ENCODE measurements around the gene AGBL5.
A peak's percentile ranks its signal among the peaks of the same experiment; 100 is the strongest.

Gene AGBL5

DNA sequence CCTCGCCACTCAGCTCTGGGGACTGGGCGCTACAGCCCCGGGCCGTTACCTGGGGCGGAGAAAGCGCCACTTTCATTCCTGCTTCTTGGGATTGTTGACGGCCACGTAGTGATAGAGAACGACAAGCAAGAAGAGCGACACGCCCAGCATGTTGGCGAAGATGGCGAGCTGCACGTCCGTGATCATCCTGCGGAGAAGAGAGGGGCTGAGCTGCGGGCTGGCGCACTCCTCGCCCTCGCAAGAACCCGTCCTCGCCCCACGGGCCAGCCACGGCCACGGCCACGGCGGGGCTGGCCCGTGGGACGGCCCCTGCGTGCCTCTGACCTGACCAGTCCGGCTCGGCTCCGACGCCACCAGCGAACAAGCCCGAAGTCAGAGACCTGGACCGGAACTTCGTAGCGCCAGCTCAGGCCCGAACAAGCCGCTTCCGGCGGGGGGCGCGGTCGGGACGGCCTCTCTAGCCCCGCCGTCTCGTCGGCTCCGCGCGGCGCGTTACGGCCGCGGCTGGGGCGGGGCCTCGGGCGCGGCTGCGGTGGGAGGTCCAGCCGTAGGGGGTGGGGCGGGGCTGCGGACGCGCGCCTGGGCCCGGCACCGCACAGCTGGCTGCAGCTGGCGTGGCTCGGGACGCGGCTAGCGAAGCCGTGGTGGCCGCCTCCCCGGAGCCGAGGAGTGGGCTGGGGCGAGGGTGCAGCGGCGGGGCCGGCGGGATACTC, 20.0 kb downstream of the AGBL5 start, which contains the start of gene OST4 (continued):
- TF ChIP-seq, protein P1, sequence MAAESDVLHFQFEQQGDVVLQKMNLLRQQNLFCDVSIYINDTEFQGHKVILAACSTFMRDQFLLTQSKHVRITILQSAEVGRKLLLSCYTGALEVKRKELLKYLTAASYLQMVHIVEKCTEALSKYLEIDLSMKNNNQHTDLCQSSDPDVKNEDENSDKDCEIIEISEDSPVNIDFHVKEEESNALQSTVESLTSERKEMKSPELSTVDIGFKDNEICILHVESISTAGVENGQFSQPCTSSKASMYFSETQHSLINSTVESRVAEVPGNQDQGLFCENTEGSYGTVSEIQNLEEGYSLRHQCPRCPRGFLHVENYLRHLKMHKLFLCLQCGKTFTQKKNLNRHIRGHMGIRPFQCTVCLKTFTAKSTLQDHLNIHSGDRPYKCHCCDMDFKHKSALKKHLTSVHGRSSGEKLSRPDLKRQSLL (tag by site-specific recombination; IDR thresholded peaks at IDR 0.05) = no peak
- TF ChIP-seq, protein P2, sequence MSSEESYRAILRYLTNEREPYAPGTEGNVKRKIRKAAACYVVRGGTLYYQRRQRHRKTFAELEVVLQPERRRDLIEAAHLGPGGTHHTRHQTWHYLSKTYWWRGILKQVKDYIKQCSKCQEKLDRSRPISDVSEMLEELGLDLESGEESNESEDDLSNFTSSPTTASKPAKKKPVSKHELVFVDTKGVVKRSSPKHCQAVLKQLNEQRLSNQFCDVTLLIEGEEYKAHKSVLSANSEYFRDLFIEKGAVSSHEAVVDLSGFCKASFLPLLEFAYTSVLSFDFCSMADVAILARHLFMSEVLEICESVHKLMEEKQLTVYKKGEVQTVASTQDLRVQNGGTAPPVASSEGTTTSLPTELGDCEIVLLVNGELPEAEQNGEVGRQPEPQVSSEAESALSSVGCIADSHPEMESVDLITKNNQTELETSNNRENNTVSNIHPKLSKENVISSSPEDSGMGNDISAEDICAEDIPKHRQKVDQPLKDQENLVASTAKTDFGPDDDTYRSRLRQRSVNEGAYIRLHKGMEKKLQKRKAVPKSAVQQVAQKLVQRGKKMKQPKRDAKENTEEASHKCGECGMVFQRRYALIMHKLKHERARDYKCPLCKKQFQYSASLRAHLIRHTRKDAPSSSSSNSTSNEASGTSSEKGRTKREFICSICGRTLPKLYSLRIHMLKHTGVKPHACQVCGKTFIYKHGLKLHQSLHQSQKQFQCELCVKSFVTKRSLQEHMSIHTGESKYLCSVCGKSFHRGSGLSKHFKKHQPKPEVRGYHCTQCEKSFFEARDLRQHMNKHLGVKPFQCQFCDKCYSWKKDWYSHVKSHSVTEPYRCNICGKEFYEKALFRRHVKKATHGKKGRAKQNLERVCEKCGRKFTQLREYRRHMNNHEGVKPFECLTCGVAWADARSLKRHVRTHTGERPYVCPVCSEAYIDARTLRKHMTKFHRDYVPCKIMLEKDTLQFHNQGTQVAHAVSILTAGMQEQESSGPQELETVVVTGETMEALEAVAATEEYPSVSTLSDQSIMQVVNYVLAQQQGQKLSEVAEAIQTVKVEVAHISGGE (tag by site-specific recombination; conservative IDR thresholded peaks at IDR 0.05; ENCODE audit: low read depth) = peak; percentile 82
- no peak for TF ChIP-seq KLF1 (tag by site-specific recombination; IDR thresholded peaks at IDR 0.05)
- TF ChIP-seq, protein P3, sequence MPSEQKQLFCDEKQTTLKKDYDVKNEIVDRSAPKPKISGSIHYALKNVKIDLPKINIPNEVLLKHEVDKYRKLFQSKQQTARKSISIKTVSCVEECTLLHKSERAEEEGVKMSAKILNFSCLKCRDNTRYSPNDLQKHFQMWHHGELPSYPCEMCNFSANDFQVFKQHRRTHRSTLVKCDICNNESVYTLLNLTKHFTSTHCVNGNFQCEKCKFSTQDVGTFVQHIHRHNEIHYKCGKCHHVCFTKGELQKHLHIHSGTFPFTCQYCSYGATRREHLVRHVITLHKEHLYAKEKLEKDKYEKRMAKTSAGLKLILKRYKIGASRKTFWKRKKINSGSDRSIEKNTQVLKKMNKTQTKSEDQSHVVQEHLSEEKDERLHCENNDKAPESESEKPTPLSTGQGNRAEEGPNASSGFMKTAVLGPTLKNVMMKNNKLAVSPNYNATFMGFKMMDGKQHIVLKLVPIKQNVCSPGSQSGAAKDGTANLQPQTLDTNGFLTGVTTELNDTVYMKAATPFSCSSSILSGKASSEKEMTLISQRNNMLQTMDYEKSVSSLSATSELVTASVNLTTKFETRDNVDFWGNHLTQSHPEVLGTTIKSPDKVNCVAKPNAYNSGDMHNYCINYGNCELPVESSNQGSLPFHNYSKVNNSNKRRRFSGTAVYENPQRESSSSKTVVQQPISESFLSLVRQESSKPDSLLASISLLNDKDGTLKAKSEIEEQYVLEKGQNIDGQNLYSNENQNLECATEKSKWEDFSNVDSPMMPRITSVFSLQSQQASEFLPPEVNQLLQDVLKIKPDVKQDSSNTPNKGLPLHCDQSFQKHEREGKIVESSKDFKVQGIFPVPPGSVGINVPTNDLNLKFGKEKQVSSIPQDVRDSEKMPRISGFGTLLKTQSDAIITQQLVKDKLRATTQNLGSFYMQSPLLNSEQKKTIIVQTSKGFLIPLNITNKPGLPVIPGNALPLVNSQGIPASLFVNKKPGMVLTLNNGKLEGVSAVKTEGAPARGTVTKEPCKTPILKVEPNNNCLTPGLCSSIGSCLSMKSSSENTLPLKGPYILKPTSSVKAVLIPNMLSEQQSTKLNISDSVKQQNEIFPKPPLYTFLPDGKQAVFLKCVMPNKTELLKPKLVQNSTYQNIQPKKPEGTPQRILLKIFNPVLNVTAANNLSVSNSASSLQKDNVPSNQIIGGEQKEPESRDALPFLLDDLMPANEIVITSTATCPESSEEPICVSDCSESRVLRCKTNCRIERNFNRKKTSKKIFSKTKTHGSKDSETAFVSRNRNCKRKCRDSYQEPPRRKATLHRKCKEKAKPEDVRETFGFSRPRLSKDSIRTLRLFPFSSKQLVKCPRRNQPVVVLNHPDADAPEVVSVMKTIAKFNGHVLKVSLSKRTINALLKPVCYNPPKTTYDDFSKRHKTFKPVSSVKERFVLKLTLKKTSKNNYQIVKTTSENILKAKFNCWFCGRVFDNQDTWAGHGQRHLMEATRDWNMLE (tag by site-specific recombination; conservative IDR thresholded peaks at IDR 0.05; ENCODE audit: low read depth) = 0 out of 2 replicates have a peak, but pooled peaks have one; percentile 30
- TF ChIP-seq ZXDB (tag by site-specific recombination; IDR thresholded peaks at IDR 0.05) = 0 out of 2 replicates have a peak, but pooled peaks have one; percentile 28
- no peak; the same call in 1 of the 2 replicates for TF ChIP-seq ZBTB20 (tag by site-specific recombination; IDR thresholded peaks at IDR 0.05)
- TF ChIP-seq, protein P4, sequence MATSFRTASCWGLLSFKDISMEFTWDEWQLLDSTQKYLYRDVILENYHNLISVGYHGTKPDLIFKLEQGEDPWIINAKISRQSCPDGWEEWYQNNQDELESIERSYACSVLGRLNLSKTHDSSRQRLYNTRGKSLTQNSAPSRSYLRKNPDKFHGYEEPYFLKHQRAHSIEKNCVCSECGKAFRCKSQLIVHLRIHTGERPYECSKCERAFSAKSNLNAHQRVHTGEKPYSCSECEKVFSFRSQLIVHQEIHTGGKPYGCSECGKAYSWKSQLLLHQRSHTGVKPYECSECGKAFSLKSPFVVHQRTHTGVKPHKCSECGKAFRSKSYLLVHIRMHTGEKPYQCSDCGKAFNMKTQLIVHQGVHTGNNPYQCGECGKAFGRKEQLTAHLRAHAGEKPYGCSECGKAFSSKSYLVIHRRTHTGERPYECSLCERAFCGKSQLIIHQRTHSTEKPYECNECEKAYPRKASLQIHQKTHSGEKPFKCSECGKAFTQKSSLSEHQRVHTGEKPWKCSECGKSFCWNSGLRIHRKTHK (tag by site-specific recombination; IDR thresholded peaks at IDR 0.05) = no peak
- TF ChIP-seq KLF10 (tag by site-specific recombination; IDR thresholded peaks at IDR 0.05) = peak; percentile 90
- TF ChIP-seq, protein P5, sequence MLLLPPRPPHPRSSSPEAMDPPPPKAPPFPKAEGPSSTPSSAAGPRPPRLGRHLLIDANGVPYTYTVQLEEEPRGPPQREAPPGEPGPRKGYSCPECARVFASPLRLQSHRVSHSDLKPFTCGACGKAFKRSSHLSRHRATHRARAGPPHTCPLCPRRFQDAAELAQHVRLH (tag by site-specific recombination; IDR thresholded peaks at IDR 0.05) = no peak
- no peak for TF ChIP-seq ZNF677 (tag by site-specific recombination; IDR thresholded peaks at IDR 0.05)
- TF ChIP-seq YY1 (tag by site-specific recombination; IDR thresholded peaks at IDR 0.05) = no peak
- TF ChIP-seq ZNF791 (tag by site-specific recombination; IDR thresholded peaks at IDR 0.05) = no peak

All from HEK293 (cell line).